ENCODE measurements around the gene BTBD1.
"Not testable (repeated sequence)": the region's sequence is repeated elsewhere in the genome, so short reads cannot be mapped to it uniquely, and the experiment has no call there.

The BTBD1 gene

DNA sequence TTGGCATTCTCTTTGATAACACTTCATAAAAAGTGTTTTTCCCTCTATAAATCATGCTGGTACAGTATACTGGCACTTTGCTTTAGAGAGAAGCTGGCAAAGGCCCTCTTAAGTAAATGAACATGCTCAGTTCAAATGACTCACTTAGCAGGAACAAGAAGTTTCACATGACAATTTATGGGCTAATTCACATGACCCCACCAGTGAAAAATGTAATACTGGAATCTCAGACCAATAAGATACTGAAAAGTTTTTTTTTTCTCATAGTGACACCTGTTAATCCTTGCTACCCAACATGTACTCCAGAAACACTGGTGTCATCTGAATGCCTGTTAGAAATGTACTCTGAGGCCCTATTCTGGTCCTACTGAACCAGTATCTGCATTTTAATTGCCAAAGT lies 13.9 kb downstream of the BTBD1 start:
- no peak for DNase-seq

DNA sequence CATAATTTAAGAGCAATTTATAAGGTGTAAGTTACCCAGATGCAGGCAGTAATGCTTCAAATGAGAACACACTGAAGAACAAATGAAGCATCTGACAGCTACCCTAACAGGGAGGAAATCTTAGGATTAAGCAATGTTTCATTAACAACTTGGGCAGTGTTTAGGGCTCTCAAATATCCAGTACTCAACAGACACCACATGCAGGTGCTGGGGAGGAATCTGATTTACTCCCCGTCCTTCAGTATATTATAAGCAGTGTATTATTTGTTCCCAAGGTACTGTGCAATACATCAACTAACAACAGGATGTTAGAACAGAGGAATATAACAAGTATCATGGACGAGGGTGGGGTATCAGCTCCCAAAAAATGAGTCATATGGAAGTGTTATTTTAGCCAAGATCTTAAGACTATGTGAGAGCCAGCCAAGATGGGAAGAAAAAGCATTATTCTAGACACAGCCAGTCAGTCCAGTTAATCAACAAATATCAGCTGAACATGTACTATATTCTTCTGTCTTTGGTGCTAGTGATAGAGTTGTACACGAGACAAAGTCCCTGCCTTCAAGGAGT lies 20.4 kb downstream of the BTBD1 start:
- no peak for DNase-seq

- no peak for DNase-seq
Measured at GRCh38 chr15:83044156-83044555, 22.9 kb downstream of the BTBD1 start.

- no peak for DNase-seq
Measured at GRCh38 chr15:83039206-83039605, 27.8 kb downstream of the BTBD1 start.

DNA sequence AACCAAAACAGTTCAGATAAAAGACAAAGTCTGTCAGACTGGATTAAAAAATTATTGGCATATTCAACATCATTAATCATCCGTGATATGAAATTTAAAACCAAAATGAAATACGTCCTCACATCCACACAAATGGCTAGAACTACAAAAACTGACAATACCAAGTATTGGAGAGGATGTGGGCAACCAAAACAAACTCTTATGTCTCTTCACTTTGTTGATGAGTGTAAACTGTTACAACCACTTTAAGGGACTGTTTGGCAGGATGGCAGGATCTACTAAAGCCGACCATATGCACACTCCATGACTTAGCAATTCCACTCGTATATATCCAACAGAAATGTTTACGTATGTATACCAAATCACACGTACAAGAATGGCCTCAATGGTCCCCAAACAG lies 30.8 kb downstream of the BTBD1 start:
- no peak for DNase-seq

- DNase-seq: not testable (repeated sequence)
Measured at GRCh38 chr15:83031234-83031633, 35.8 kb downstream of the BTBD1 start.

GRCh38 chr15:83030021-83030420 lies 37.0 kb downstream of the BTBD1 start:
- DNase-seq: no peak

GRCh38 chr15:83018436-83018835 lies 48.6 kb downstream of the BTBD1 start:
- no peak for DNase-seq

DNA sequence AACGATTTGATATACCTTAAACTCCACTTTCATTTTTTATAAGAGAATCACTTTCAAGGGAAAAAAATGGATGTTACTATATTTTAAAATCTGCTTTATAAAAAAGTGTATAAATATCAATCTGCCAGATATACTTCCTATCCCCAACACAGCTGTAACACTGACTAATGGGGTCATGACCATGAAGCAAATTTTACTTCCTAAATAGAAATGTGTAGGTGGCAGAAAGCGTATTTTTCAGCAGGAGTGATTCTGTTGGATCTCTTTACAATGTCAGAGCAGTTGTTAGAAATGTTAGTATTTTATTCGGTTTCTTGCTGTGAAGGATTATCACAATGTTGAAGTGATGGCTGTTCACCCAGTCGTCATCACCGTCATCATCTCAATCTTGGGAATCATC lies 50.1 kb downstream of the BTBD1 start:
- no peak for DNase-seq

DNA sequence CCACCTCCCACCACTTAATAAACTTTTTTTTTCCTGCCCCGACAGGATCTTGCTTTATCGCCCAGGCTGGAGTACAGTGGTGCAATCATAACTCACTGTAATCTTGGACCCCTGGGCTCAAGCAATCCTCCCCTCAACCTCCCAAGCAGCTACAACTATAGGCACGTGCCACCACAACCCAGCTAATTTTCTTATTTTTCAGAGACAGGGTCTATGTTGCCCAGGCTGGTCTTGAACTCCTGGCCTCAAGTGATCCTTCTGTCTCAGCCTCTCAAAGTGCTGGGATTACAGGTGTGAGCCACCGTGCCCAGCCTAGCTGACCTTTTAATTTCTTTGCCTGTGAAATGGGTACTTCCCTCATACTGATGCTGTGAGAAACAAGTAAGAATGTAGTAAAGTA lies 51.7 kb downstream of the BTBD1 start:
- DNase-seq: no peak

DNA sequence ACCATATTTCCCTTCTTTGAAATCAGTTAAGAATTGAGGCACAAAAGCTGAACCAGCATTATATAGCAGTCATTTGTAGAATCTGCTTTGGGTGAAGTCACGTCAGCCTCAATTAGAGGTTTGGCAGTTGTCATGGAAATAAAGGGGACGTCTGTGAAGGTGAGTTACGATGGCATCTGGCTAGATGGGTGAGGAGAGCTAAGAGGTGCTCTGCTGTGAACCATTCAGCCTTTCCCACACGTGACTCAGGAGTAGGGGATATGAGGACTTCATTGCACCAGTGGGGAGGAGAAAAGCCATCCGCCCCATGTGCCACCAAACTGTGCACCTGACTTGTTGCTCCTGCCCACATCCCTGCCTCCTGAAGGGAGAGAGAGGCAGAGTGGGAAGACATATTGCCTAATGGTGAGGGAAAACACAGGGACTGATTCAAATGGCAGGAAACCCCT lies 52.8 kb downstream of the BTBD1 start:
- DNase-seq: no peak

GRCh38 chr15:83012636-83013035 lies 54.4 kb downstream of the BTBD1 start:
- DNase-seq: no peak

DNA sequence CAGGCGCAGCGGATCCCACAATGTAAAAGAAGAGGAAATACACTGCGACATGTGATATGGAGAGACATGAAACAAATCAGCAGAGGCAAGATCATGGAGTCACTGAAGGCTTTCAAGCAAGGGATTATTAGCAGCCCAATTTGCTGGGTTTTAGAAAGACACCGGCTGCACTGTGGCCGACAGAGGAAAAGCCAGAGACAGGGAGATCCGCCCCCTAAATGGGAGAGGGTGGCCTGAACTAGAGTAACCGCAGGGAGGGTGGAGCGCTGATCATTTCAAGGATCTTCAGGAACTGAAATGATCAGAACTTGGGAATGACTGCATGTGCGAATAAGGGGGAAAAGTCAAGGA lies 55.0 kb downstream of the BTBD1 start:
- DNase-seq: no peak

DNA sequence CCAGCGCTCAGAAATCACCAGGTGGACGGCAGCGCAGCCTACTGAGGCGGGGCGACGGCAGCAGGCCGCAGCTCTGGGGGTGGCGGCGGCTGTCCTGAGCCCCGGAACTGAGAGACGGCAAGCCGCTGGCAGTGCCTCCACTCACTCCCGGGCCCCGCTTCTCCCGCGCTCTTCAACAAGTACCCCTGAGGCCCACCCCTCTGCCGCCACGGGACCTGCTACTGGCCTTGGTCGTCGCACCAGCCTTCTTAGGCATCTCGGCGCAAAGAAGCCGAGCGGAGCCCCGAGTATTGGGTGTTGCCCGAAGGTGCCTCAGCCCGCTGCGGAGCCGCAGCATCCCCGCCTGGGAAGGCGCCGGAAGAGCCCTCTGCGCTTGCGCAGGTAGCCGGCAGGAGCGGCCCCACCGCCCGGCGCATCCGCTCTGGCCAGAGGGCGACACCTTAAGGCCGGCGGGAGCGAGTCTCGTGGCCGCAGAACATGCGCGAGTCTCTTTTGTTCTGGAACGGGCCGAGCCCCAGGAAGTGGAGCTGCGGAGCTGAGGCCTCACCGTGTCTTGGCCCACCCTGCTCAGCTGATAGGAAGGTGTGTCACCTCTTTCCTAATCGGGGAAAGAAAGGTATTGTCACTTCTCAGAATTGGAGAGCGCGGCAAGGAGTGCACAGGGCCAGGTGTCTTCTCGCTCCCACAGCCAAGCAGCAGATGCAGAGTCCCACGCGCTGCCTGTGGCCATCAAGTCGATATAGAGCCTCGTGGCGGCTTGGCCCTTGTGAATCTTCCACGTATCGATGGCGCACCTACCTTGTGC lies 55.6 kb downstream of the BTBD1 start, which contains the start of gene C15orf40:
Gene C15orf40, minus strand, starts transcription at position 369 of the 805 bp plus-strand sequence. Its CDS starts 32 bp downstream, at position 337.
- DNase-seq: peak; percentile 79

DNA sequence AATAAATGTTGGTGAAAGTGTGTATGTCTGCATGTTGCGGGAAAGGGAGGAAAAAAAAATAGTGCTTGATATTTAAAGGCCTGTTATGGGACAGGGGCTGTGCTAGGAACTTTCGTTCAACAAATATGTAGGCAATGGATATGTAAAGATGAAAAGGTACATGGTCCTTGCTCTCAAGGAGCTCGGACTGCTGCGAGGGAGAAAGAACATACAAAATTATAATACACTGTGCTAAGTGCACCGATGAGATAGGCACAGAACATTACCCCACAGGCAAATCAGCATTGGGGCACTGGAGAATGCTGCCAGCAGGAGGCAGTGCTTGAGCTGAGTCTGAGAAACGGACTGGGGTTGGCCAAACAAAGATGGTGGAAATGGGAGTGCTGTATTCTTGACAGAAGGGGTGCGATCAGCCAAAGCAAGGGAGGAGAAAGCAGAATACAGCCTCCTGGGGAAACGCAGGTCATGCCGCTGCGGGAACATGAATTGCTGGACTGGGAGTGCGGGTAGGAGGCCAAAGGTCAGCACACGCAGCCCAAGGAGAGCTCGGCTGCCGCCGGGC lies 56.3 kb downstream of the BTBD1 start:
- peak; percentile 55 for DNase-seq

DNA sequence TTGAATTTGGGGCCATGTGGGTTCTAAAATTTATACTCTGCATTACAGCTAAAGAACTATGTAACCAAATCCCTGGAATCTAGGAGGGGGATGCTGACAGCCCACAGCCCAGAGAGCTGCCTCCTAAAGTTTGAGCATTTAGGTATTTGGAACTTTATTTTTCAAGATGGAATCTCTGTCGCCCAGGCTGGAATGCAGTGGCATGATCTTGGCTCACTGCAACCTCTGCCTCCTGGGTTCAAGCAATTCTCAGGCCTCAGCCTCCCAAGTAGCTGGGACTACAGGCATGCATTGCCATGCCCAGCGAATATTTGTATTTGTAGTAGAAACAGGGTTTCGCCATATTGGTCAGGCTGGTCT lies 66.4 kb downstream of the BTBD1 start:
- DNase-seq: not testable (repeated sequence)

DNA sequence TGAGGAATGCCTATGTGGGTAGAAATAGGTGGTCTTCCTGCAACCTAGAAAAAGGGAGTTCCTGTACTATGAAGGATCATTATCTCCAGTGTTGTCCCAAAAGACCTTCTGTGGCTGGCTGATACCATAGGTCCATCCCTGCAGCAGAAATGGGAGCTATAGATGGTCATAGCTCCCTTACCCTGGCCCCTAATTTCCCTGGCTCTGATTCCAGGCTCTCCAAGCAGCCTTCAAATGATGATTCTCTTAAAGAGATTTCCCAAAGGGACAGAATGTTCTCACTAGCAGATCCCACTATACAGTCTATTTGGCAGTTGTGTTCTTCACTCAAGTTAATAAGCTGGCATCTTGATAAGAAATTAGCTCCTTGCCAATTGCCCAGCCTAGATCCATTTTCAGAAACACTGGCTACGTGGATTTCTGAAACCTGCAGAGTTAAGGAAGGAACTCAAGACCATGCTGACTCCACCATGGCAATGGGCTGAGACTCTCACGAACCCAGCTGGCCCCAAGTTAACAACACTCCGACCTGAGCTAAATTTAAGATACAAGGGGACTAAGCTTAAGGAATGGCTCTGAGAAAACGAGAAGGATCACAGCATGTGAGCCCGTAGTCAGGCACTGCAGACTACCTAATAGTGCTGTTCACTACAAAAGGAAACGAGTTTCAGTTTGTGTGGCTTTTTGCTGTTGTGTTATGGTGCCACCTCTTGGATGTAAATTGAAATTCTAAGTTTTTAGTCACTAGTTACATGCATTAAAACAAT lies 67.0 kb downstream of the BTBD1 start:
- no peak for DNase-seq

GRCh38 chr15:82999426-82999825 lies 67.6 kb downstream of the BTBD1 start:
- DNase-seq: no peak

- DNase-seq: no peak
Measured at GRCh38 chr15:82995938-82996337, 71.1 kb downstream of the BTBD1 start.

GRCh38 chr15:82995076-82995475 lies 72.0 kb downstream of the BTBD1 start:
- DNase-seq: no peak

- no peak for DNase-seq
Measured at GRCh38 chr15:82993144-82993543, 73.9 kb downstream of the BTBD1 start.

- DNase-seq: no peak
Measured at GRCh38 chr15:82992436-82992998, 74.5 kb downstream of the BTBD1 start.

- DNase-seq: no peak
Measured at GRCh38 chr15:82986442-82986780, 80.6 kb downstream of the BTBD1 start.
